GM12878 (cell line): ENCODE data around the gene IMP3. TPM values are rescaled to one million over a fixed set of nuclear protein-coding genes. Genes with fewer than 3 reads are reported as not detected.

Experiments
- ATAC-seq: fragments of 200-7000 bp; cut with Tn5 transposase; 3 replicates; pipeline ENCODE4 v1.9.1; 2020; ENCODE audit warnings: mild to moderate bottlenecking, moderate library complexity
- BruUV-seq: library from RNA; stranded (reverse); fragments of 400-500 nt; replicated peaks from 2 replicates; lab custom pipeline; 2021; lab: Mats Ljungman, UMichigan
- CTCF ChIA-PET: fragments of 300-600 bp; sonication (Branson Sonifier 250); formaldehyde crosslinking; extraction: SDS; loops from one replicate; lab custom pipeline; 2021; ENCODE audit warnings: inconsistent platforms; lab: Yijun Ruan, JAX
- POLR2A ChIA-PET: fragments of 350-600 bp; formaldehyde crosslinking; extraction: SDS; loops from one replicate; lab custom pipeline; 2021; ENCODE audit warnings: inconsistent platforms; lab: Charles Lee
- RAD21 ChIA-PET: fragments of 300-600 bp; sonication (Branson Sonifier 250); formaldehyde crosslinking; loops from one replicate; lab custom pipeline; 2023; ENCODE audit warnings: antibody characterized with exemption; ENCODE audit not compliant: unreplicated experiment; lab: Charles Lee
- SMC1A ChIA-PET: fragments of 300-600 bp; sonication (Branson Sonifier 250); formaldehyde crosslinking; loops from one replicate; lab custom pipeline; 2023; ENCODE audit not compliant: unreplicated experiment, uncharacterized antibody; lab: Charles Lee
- DNase-seq: peaks from one replicate; pipeline ENCODE4 v3.0.0-alpha.2; 2011; ENCODE audit warnings: low read depth, low spot score
- FAIRE-seq: peaks from 3 replicates; lab custom pipeline; 2011; peaks lifted over from hg19 to GRCh38; lab: Jason Lieb, UNC
- H2AFZ ChIP-seq: 2 replicates; pipeline ENCODE4 v1.6.0; 2011; ENCODE audit warnings: low read depth, low read length, control low read depth; ENCODE audit not compliant: control insufficient read depth
- H3K27ac ChIP-seq: 2 replicates; pipeline ENCODE4 v1.5.1; 2011; ENCODE audit warnings: control low read depth; ENCODE audit not compliant: control insufficient read depth, insufficient read depth
- H3K27me3 ChIP-seq, 2 experiments: replicated peaks in 1 of 2; 2 replicates each; pipeline versions ENCODE4 v1.6.0 to v1.6.1; 2011; ENCODE audit warnings: low read length in 1 of 2; ENCODE audit not compliant: control insufficient read depth in 2 of 2, insufficient read depth in 2 of 2
- H3K36me3 ChIP-seq, 2 experiments: 2 replicates each; pipeline ENCODE4 v1.5.1; 2011; ENCODE audit warnings: low read length in 1 of 2; ENCODE audit not compliant: control insufficient read depth in 2 of 2, insufficient read depth in 2 of 2
- H3K4me1 ChIP-seq: 2 replicates; pipeline ENCODE4 v1.6.1; 2011; ENCODE audit warnings: mild to moderate bottlenecking, low read length, moderate library complexity, mixed read lengths; ENCODE audit not compliant: control insufficient read depth, insufficient read depth
- H3K4me2 ChIP-seq: 2 replicates; pipeline ENCODE4 v1.6.0; 2011; ENCODE audit warnings: control low read depth; ENCODE audit not compliant: control insufficient read depth, insufficient read depth
- H3K4me3 ChIP-seq: fragments of 200-600 bp; sonication (generic); 2 replicates; pipeline ENCODE4 v1.5.1; 2016
- H3K79me2 ChIP-seq: 2 replicates; pipeline ENCODE4 v1.6.0; 2011; ENCODE audit warnings: low read length; ENCODE audit not compliant: control insufficient read depth, insufficient read depth
- H3K9ac ChIP-seq: 2 replicates; pipeline ENCODE4 v1.8.0; 2011; ENCODE audit warnings: low read length, control low read depth, mixed read lengths; ENCODE audit not compliant: control insufficient read depth, insufficient read depth
- H3K9me3 ChIP-seq: replicated peaks from 3 replicates; pipeline ENCODE4 v1.5.1; 2011; ENCODE audit warnings: mild to moderate bottlenecking, low read length; ENCODE audit not compliant: control insufficient read depth, insufficient read depth
- H4K20me1 ChIP-seq: 2 replicates; pipeline ENCODE4 v1.6.0; 2011; ENCODE audit not compliant: control insufficient read depth, insufficient read depth
- E2F8 ChIP-seq: fragments of 450-650 bp; IDR thresholded peaks from 2 replicates; pipeline ENCODE4 v1.6.1; 2018; ENCODE audit warnings: mild to moderate bottlenecking, low read depth, moderate library complexity; ENCODE audit not compliant: partially characterized antibody
- MEF2B ChIP-seq: fragments of 450-650 bp; IDR thresholded peaks from 2 replicates; pipeline ENCODE4 v1.6.1; 2018; ENCODE audit warnings: mild to moderate bottlenecking, moderate library complexity; ENCODE audit not compliant: partially characterized antibody, poor library complexity, severe bottlenecking
- MXI1 ChIP-seq: fragments of 150-350 bp; IDR thresholded peaks from 2 replicates; pipeline ENCODE4 v1.6.1; 2011; ENCODE audit warnings: low read depth, mild to moderate bottlenecking, inconsistent platforms, low read length, improper control_type of control experiment
- RB1 ChIP-seq: fragments of 450-650 bp; formaldehyde crosslinking; IDR thresholded peaks from 2 replicates; pipeline ENCODE4 v1.6.1; 2017; ENCODE audit warnings: mild to moderate bottlenecking, borderline replicate concordance
- USF1 ChIP-seq: IDR thresholded peaks from 2 replicates; pipeline ENCODE4 v1.6.1; 2011; ENCODE audit warnings: borderline replicate concordance, low read depth, mild to moderate bottlenecking, moderate library complexity, mixed read lengths, low read length; ENCODE audit not compliant: insufficient read depth; ENCODE audit errors: extremely low read length
- WGBS: methylation state at CpG from one replicate; pipeline ENCODE4 v1.1.6; 2016; ENCODE audit warnings: low lambda C conversion rate; ENCODE audit not compliant: insufficient replicate concordance, insufficient coverage; ENCODE audit errors: missing lambda C conversion rate; 5-methylcytosine and 5-hydroxymethylcytosine counted together
- in situ Hi-C: fragments of 300-500 bp; cut with MboI; formaldehyde crosslinking; loops from 9 replicates; pipeline ENCODE4 v1.14.3; 2018; ENCODE audit warnings: mixed read lengths
- intact Hi-C: fragments of 100-400 bp; cut with micrococcal nuclease; formaldehyde crosslinking; loops from one replicate; pipeline ENCODE4 v1.14.2; 2022; ENCODE audit not compliant: unreplicated experiment
- polyA plus RNA-seq, 11 experiments: library from polyadenylated mRNA; depleted of rRNA in 4 of 11; unstranded in 6 of 11; stranded (reverse) in 5 of 11; fragments of >200 nt; fragmentation: Nextera tagmentation in 4 of 11; fragmentation: Illumina TruSeq in 1 of 11; extraction: Ambion mirVana in 4 of 11; extraction: Trizol in 1 of 11; gene quantifications; 1 replicate in 1 of 11; 2 replicates in 10 of 11; pipeline versions ENCODE4 v1.2.1 to v1.2.3, GENCODE V29; 2011 to 2016; ENCODE audit warnings: inconsistent platforms in 2 of 11, missing spikeins in 2 of 11, low read depth in 1 of 11
- total RNA-seq, 4 experiments: library from RNA; depleted of rRNA in 3 of 4; stranded (reverse); fragments of >200 nt in 3 of 4; fragmentation: Illumina TruSeq in 1 of 4; extraction: Trizol in 1 of 4; gene quantifications; 2 replicates each; pipeline versions ENCODE4 v1.2.1 to v1.2.3, GENCODE V29; 2013 to 2021
- TF ChIP-seq, protein P1 (sequence below): IDR thresholded peaks from 2 replicates; pipeline ENCODE4 v1.6.1; 2011; ENCODE audit warnings: borderline replicate concordance, low read depth, mild to moderate bottlenecking, moderate library complexity, low read length; ENCODE audit not compliant: insufficient read depth, poor library complexity, severe bottlenecking

The IMP3 gene
- total and polyA plus RNA-seq, 10 of the 15 experiments (the other 5 are each of a cell fraction or from before 2014, with no cell fraction given), result 13.3 to 208 (median 85.2) TPM

- intact Hi-C loops, result no loop called here
- Histone ChIP-seq H3K4me1 (no peaks in the 10 kb centered on the region), H3K9me3 (no peaks in the 10 kb centered on the region), H3K4me2 (no peak overlapping the region), H3K27ac (no peak overlapping the region), H2AFZ (no peak overlapping the region), H3K79me2 (no peaks in the 10 kb centered on the region), H3K36me3 (no peaks in the 10 kb centered on the region), H4K20me1 (no peaks in the 10 kb centered on the region), H3K9ac (no peak overlapping the region), H3K27me3 (peaks cover 0 to 3% of the 10 kb centered on the region in 2 experiments; a peak in 3 of 4 replicates), H3K4me3 (no peak overlapping the region)
- RAD21 ChIA-PET, result interaction anchor here (0.5 kb wide), 1 partner anchor 738 kb away, joined by 3 read pairs; no protein-coding TSS in a partner anchor
- POLR2A ChIA-PET, result interaction anchor here (0.9 kb wide), 1 partner anchor 74 kb away, joined by 7 read pairs; no protein-coding TSS in a partner anchor
- FAIRE-seq (no peak), DNase-seq (no peak), ATAC-seq (no peak)
- SMC1A ChIA-PET, result interaction anchor here (0.6 kb wide), 1 partner anchor 225 kb away, joined by 3 read pairs; no protein-coding TSS in a partner anchor
- no TSS peak for BruUV-seq
- CTCF ChIA-PET, result interaction anchor here (1.1 kb wide), 1 partner anchor 168 kb away, joined by 3 read pairs; no protein-coding TSS in a partner anchor
- WGBS, result 50% methylated on average over 30 of the region's 30 CpGs
- in situ Hi-C loops, result no loop called here
- TF ChIP-seq MXI1 (no peak), USF1 (no peak), MEF2B (no peak), RB1 (no peak), E2F8 (no peak)
- TF ChIP-seq, protein P1, sequence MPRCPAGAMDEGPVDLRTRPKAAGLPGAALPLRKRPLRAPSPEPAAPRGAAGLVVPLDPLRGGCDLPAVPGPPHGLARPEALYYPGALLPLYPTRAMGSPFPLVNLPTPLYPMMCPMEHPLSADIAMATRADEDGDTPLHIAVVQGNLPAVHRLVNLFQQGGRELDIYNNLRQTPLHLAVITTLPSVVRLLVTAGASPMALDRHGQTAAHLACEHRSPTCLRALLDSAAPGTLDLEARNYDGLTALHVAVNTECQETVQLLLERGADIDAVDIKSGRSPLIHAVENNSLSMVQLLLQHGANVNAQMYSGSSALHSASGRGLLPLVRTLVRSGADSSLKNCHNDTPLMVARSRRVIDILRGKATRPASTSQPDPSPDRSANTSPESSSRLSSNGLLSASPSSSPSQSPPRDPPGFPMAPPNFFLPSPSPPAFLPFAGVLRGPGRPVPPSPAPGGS, result no peak
Measured at GRCh38 chr15:75676688-75677464, 36.9 kb upstream of the IMP3 start.
